GM19043 (cell line): Measurements from ENCODE around the gene OTOA.
"Not testable (repeated sequence)": the region's sequence is repeated elsewhere in the genome, so short reads cannot be mapped to it uniquely, and the experiment has no call there.

Experiments used
- ATAC-seq: cut with Tn5 transposase; IDR thresholded peaks from one replicate; pipeline ENCODE4 v1.9.1; 2021; ENCODE audit warnings: low read depth; ENCODE audit not compliant: unreplicated experiment

Gene OTOA

DNA sequence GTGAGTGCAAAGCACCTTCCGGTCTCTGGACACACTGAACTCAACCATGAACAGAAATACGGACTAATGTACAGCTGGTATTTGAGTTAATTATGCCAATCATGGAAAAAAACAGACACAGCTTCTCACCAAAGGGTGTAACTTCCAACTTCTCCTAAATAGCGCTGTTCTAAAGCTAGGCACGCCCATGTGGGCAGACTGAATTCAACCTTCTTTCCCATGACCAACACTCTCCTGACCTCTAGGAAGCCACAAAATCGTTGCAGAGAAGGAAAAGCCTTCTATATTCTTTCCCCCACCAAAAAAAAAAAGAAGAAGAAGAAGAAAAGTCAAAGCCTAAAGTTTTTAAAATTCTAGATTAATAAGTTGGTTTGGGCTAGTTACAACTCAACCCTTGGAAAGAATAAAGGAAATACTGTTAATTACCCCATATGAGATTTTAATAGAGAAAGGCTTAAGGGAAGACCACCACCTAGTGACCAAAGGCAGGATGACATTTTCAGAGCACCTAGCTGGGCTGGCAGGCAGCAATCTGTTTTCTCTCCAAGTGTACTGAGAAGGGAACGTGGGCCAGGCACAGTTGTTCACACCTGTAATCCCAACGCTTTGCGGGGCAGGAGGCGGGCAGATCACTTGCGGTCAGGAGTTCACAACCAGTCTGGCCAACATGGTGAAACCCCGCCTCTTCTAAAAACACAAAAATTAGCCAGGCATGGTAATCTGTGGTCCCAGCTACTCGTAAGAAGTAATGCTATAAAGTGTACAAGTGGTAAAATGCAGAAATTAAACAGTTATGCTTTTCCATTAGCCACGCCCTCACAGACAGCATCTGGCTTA, 138.0 kb downstream of the OTOA start:
- ATAC-seq = not testable (repeated sequence)

DNA sequence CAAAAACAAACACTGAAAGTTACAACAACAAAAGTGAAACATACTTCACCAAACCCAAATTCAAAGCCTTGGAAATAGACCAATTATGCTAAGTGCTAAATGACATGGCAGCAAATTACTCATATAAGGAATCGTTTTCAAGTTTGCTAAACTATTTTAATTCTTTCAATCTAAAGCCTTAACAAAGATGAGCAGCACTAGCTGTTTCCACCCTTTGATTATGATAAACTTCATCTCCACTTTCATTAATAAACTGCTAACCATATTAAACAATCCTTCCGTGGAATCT, 138.6 kb downstream of the OTOA start:
- not testable (repeated sequence) for ATAC-seq
